Stimulated activated CD4-positive, alpha-beta T cell treated with anti-CD3 and anti-CD28 coated beads, TNF-alpha, amount 100 ng/mL, for 24 hours (primary cell): ENCODE results near the gene XCR1.

ENCODE experiments used
- DNase-seq, 3 experiments: peaks; one replicate each; pipeline ENCODE4 v3.0.0-alpha.2; 2020; ENCODE audit warnings: low read depth in 3 of 3

XCR1 gene

DNA sequence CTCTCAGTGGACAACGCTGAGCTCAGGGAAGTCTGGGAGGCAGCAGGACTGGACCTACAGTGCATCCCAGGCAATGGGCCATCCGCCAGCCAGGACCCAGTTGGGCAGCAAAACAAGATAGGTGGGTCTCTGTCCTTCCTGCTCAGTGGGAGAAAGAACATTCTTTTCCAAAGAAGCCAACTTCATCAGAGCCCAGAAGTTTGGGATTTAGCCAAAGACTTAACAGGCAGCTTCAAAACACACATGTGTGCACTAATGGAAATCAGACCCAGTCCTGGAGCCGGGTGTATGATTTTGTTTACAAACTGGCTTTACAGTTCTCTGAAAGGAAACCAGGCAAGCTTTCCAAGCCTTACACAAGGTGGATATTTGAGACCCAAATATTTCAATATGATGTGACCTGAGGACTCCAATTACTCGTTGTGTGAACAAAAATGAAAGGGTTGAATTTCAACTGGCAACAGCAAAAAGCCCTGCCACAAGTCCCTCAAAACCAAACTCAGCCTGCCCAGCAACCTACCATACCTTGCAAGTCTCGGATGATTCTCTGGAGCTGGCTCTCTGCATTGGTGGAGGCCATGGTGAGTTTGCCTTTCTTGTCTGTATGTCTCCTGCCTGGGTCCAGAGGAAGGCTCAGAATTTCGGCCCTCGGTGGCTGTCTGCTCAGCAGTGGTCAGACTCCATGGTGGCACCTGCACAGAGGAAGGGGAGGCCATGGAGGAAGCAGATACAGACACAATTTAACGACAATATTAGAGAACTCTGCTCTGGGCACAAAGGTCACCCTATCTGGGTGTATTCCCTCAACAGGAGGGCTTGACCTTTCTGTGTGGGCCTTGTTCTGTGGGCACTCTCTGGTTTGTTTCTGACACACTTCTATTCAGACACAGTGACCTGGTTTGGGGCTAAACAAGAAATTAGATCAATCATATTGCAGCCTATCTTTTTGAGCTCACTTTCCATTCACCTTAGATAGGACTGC, 42.7 kb downstream of the XCR1 start:
- DNase-seq, result no peak

DNA sequence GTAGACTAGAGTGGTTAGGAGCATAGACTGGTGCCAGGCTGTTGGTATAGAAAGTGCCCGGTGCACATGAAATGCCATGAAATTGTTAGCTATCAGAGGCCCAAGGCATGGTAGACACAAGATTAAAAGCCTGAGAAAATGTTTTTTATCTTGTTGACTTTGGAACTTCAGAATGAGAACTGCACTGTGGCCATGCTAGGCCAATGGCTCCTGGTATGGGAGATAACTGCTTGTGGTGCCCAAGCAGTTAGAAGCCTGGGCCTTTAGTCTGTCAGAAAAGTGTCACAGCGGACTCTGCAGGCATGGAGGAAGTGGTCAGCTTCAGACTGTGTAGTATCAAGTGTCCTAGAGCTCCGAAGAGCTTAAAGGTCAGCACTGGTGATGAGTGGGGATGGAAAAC, 43.5 kb downstream of the XCR1 start:
- DNase-seq, result no peak

DNA sequence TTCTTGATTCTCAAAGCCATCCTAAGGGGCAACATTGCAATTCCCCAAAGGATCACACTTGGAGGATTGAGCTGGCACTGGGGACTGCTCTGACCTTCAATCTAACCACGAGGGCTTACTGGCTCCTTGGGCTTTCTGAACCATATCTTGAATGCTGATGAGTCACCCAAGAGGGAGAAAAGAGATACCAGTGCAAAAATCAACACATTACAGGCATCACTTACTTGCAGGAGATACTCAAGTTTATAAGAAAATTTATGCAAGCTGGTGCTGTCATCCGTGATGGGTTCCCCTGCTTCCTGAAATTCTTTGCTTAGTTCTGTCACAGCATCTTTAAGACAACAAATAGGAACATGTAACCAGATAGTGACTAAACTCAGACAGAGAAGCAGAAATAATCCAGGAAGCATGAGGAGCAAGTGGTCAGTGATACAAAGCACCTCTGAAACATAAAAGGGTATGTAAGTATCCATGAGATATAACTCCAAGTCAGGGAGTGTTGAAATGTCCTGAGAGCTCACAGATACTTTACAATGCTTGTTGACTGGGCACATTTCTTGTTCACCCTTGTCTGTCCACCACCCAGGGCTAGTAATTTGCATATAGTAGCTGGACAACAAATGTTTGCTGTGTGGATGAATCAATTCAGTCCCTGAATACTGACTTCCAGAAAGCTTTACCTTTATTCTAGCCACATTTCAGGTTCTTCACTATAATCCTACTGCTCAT, 45.8 kb downstream of the XCR1 start:
- DNase-seq, result no peak

DNA sequence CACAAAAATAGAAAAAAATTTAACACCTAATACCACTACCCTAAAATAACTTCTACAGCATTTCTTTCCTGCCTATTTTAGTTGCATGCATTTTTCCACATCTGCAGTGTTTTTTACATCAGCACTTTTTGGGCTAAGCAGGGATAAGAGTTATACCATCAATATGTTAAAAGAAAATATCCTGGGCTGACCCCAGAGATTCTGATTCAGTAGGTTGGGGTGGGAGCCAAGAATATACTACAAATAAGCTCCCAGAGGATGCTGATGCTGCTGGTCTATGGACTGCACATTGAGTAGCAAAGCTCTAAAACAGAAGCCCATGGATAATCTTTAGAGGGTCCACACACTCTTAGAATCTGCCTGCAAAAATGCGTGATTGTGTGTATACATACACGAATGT, 46.5 kb downstream of the XCR1 start:
- no peak for DNase-seq

DNA sequence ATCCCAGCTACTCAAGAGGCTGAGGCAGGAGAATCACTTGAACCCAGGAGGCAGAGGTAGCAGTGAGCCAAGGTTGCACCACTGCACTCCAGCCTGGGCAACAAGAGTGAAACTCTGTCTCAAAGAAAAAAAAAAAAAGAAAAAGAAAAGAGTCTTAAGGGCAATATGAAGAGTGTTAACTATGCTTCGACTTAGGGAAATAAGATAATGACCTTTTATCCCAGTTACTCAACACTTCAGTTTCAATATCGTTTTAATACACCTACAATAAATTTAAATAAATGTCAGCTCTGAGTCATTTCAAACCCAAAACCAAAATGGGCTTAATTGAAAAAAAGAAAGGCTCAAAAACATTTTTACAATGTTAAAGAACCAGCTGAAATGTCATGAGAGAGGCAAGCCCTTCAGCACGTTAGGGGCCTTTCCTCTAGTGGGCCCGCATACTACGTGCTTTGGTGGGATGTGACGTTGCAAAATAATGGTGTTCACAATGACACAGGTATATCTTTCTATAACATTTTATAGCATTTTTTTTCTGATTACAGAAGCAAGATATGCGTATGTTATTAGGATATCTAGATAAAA, 47.0 kb downstream of the XCR1 start:
- no peak for DNase-seq

DNA sequence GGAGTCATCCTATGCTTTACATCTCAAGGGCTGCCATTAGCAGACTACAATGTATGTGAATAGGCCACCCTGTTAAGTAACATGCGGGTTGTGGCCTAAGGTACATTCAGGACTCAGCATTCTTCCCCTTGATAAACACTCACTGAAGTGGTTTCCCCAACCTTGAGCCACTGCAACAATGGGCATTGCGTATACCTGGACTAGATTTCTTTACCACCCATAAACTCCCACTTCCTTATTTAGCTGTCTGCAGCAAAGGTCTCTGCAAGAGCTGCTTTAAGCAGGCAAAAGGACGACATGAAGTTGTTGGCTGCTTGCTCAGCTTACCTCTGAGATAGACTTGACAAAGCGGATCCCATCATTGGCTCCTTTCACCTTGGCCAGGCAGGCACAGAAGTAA, 47.9 kb downstream of the XCR1 start:
- DNase-seq, result no peak

DNA sequence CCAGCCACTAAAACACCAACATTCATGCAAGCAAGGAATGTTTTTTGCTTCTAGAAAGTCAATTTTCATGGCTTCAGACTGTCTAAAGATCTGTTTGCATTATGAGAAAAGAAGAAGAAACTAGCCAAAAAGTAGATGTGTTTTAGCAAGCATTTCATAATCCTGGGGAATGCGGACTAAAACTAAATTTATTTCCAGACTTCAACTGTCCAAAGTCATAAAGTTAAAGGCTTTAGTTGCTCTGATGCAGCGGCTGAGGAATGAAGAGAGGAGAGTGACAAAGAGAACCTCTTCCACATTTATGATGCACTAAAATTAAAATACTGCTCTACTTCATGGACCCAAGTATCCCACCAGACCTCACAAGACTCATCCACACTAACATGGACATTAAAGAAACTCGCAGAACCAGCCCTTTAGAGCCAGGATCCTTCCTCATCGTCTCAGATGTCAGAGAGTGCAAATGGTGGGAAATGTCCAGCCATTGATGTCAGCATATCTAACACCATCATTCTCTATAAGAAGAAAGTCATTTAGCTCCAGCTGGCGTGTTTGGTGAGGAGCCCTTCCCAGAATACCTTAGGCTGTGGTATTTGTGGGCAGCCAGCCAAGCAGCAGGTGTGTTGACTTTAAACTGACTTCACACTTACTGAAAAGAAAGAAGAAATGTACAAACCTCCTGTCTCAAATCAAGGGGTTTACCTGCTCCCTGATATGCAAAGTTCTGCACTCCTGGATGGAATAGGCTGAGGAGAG, 49.1 kb downstream of the XCR1 start:
- peak in 1 of 3 experiments; percentile 60 for DNase-seq

DNA sequence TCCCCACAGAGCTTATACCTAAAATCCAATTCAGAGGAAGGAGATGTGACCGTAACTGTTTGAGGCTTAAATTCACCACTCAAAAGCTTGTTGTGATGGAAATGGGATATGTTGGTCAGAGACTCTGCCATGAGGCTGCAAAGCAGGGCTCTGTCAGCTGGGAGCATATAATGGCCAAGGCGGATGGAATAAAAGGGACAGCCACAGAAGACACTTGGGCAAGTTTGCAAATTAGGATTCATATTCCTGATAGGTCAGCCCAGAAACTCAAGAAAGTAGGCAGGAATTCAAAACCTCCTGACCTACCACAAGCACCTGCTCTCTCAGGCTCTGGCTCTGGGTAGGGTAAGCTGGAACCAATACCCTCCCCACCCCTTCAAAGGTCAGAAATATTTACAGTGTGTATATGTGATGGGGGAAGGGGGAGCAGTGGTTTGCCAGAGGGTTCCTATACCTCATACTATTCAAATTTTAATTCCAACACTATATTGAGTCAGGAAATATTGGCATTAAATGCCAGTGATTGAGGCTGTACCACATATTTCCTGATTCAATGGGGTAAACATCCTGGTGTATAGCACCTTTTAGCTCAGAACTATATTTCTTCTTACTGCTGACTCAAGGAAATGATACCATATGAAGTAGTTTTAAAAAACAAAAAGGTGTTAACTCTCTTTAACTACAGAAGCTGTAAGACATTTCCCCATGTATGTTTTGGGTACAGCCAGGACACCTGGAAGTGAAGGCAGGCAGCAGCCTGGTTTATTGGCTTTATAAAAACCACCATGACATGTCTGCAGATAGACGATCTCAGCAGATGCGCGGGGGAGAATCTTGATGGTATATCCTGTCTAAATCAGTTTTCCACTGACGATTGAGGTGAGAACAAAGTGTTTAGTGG, 50.8 kb downstream of the XCR1 start:
- DNase-seq, result no peak

DNA sequence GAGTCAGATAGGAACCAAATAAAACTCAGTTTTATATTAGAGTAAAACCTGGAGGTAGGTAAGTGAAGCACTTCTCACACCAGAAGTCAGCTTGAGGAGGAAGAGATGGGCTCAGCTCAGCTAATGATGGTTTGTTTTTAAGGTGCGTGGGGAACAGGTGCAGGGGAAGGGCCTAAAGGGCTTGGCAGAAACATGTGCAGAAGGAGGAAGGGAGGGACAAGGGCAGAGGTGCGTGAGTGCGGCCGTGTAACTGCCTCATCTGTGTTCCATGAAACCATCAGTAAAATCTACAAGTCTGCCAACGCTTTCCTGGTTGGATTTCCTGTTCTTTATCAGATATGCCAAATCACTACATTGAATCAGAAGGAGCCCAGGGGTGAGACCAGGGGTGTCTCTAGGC, 51.6 kb downstream of the XCR1 start:
- no peak for DNase-seq

DNA sequence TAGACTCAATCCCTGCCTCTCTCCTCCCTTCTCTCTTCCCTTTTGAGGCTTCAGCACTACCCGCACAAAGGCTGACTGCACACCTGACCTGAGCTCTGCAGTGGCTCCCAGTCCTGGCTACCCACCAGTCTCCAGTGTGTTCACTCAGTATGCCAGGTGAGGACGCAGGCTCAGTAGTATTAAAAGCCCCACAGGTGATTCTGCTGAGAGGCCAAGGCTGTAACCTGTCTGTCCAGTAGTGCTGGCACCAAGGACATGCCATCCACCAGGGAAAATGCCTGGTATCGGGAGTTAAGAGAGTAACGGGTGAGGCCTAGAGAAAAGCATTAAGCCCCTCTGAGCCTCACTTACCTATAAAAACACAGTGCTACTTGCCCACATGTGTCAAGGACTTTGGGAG, 52.6 kb downstream of the XCR1 start:
- DNase-seq, result no peak

DNA sequence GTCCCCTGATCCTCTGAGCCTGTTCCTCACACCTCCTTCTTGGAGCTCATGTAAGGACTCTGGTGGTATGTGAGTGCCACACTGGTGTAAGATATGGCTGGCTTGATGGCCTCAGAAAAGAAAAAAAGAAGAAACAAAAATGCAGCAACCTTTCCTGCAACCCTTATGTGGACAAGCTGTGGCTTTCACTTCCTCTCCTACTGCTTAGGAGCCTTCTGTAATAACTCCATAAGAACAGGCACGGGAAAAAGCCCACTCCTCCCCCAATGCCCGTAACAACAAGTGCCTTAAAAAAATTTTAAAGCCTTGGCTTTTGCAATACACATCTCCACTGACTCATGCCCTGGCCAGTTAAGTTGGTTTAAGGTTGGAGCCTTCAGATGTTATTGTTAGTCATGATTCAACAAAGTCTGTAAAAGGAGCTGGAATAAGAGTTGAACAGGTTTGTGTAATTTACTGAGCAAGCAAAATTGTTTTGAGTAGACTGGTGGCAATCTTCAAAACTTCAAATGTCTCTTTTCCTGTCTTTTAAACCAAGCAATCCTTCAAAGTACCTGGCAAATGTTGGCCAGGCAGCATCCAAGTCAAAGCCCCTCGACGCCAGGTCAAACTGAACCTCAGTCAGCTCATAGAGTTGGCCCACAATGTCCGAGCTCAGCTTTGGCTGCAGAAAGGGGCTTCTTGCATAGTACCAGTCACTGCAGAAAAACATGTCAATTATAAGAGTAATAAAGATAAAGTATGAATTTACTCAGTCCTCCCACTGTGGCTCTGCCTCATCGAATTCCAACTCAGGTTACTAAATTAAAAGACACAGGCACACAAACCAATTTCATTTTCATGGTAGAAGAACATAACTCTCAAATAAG, 54.5 kb downstream of the XCR1 start:
- no peak for DNase-seq

DNA sequence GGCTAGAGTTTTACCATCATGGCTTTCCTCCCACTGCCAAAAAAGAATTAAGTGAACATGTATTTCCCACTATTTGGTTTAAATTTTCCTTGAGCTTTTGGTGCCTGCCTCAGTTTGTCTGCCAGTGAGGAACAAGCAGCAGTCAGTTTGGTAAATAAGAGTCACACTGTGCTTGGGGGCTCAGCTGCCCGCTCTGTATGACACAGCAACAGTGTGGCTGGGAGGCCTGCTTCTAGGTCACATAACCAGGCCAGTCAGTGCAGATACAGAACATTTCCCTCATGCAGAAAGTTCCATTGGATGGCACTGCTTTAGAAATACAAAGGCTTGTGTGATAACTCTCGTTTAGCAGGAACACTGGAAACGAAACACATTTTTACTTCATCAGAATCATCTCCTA, 57.3 kb downstream of the XCR1 start:
- DNase-seq, result no peak

DNA sequence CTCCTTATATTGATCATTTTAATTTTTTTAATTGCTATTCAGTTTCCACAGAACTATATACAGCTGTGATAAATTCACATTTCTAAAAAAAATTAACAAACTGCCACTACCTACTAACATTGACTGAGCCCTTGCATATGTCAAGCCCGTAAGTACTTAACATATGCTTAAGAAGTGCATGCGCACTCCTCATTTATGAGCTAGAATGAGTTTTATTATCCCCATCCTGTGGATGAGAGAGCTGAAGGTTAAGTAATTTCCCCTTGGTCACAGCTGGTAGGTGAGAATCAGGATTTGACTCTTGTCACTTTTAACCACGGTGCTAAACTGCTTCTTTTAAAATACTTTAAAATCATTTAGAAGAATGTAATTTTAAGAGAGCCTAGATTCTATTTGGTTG, 58.2 kb downstream of the XCR1 start:
- no peak for DNase-seq

DNA sequence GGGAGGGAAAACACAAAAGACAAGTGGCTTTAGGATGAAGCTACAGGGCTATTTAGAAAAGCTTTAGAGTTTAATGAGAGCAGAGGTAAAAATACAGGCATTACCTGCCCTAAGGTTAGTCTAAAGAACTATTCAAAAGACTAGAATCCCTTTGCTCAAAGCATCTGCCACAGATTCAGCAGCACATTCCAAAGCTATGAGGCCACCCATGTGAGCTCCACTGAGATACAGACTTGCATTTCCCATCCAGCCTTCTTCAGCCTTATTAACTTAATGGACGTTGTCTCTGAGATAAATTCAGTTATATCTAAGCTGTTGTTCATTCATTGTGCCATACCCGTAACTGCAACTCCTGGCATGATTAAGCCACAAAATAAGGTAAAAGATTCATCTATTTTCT, 58.6 kb downstream of the XCR1 start:
- no peak for DNase-seq

DNA sequence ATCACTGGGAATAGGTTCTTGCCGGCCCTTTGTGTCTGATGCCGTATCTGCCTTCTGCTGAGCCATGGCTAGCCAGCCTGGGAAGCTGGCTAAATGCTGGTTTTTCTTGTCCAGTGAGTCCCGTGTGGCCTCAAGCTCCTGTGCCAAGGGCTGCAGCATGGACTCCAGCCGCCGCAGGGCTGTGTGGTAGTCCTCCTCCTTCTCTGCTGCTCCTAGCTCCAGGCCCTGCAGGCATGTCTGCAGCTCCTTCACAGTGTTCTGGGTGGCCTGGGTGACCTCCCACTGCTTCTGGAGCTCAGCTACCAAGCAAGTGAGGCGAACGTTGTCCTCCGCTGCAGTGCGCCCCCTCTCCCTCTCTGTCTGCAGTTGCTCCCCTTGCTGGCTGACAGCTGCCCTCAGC, 59.1 kb downstream of the XCR1 start:
- no peak for DNase-seq

DNA sequence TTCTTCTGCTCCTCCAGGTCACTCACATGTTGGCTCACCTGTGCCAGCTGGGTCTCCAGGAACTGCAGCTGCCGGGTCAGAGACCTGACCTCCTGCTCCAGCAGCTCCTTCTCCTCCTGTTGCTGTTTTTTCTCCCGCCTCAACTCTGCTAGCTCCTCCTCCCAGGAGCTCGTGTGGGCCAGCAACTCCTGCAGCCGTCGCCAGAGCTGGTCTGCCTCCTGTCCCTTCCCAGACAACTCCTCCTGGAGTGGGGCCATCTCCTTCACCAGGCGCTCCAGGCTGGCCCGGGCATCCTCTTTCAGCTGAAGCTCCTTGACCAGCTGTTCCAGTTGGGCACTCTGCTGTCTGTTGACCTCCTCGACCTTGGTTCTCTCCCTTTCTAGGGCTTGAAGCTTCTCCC, 59.6 kb downstream of the XCR1 start:
- DNase-seq, result no peak
